SK-N-SH treated with all-trans-retinoic acid at 6 μM for 48 hours (cell line): ENCODE measurements around the gene KIF20B.

Experiments used
- ATAC-seq: fragments of 200-7000 bp; cut with Tn5 transposase; 3 replicates; pipeline ENCODE4 v1.9.1; 2020; ENCODE audit warnings: mild to moderate bottlenecking, moderate library complexity
- ARNTL ChIP-seq: fragments of 450-650 bp; formaldehyde crosslinking; IDR thresholded peaks from 2 replicates; pipeline ENCODE4 v1.5.0; 2020; ENCODE audit warnings: low read depth, mild to moderate bottlenecking, moderate library complexity, borderline replicate concordance
- BACH2 ChIP-seq: fragments of 250-450 bp; sonication (Bioruptor Pico); IDR thresholded peaks from 2 replicates; pipeline ENCODE4 v1.9.0; 2021; ENCODE audit warnings: mild to moderate bottlenecking, borderline replicate concordance
- CSDC2 ChIP-seq: fragments of 250-450 bp; sonication (Bioruptor Pico); IDR thresholded peaks from 2 replicates; pipeline ENCODE4 v1.5.0; 2020; ENCODE audit warnings: mild to moderate bottlenecking, moderate library complexity
- CSRNP3 ChIP-seq: fragments of 250-450 bp; sonication (Bioruptor Pico); IDR thresholded peaks from 2 replicates; pipeline ENCODE4 v1.5.1; 2021; ENCODE audit warnings: mild to moderate bottlenecking, moderate library complexity
- ESRRG ChIP-seq: fragments of 250-450 bp; sonication (Bioruptor Pico); IDR thresholded peaks from 2 replicates; pipeline ENCODE4 v1.6.1; 2021; ENCODE audit warnings: mild to moderate bottlenecking
- ISL1 ChIP-seq: fragments of 250-450 bp; sonication (Bioruptor Pico); IDR thresholded peaks from 2 replicates; pipeline ENCODE4 v2.1.2; 2022; ENCODE audit warnings: mild to moderate bottlenecking, moderate library complexity
- OSR1 ChIP-seq: fragments of 250-450 bp; sonication (Bioruptor Pico); IDR thresholded peaks from 2 replicates; pipeline ENCODE4 v1.8.0; 2022; ENCODE audit warnings: moderate library complexity, mild to moderate bottlenecking, inconsistent platforms
- PPARA ChIP-seq: fragments of 250-450 bp; sonication (Bioruptor Pico); IDR thresholded peaks from 2 replicates; pipeline ENCODE4 v1.5.0; 2020; ENCODE audit warnings: mild to moderate bottlenecking, borderline replicate concordance
- RARB ChIP-seq: fragments of 250-450 bp; sonication (Bioruptor Pico); IDR thresholded peaks from 2 replicates; pipeline ENCODE4 v1.8.0; 2021; ENCODE audit warnings: mild to moderate bottlenecking, moderate library complexity
- SNAI2 ChIP-seq: fragments of 250-450 bp; sonication (Bioruptor Pico); IDR thresholded peaks from 2 replicates; pipeline ENCODE4 v1.5.0; 2020; ENCODE audit warnings: mild to moderate bottlenecking, moderate library complexity
- TCF4 ChIP-seq: fragments of 250-450 bp; sonication (Bioruptor Pico); IDR thresholded peaks from 2 replicates; pipeline ENCODE4 v1.8.0; 2021; ENCODE audit warnings: mild to moderate bottlenecking, moderate library complexity, borderline replicate concordance
- TOX ChIP-seq: fragments of 250-450 bp; sonication (Bioruptor Pico); IDR thresholded peaks from 2 replicates; pipeline ENCODE4 v1.8.0; 2021; ENCODE audit warnings: mild to moderate bottlenecking, moderate library complexity, borderline replicate concordance
- TSHZ2 ChIP-seq: fragments of 250-450 bp; sonication (Bioruptor Pico); IDR thresholded peaks from 2 replicates; pipeline ENCODE4 v1.5.0; 2020; ENCODE audit warnings: mild to moderate bottlenecking, moderate library complexity
- ZC3H10 ChIP-seq: fragments of 250-450 bp; sonication (Bioruptor Pico); IDR thresholded peaks from 2 replicates; pipeline ENCODE4 v1.5.1; 2021; ENCODE audit warnings: mild to moderate bottlenecking, moderate library complexity
- ZFP30 ChIP-seq: fragments of 450-650 bp; formaldehyde crosslinking; IDR thresholded peaks from 2 replicates; pipeline ENCODE4 v1.5.0; 2022; ENCODE audit warnings: mild to moderate bottlenecking, moderate library complexity
- ZNF565 ChIP-seq: fragments of 450-650 bp; formaldehyde crosslinking; conservative IDR thresholded peaks from 2 replicates; pipeline ENCODE4 v1.5.0; 2020; ENCODE audit warnings: low read depth, mild to moderate bottlenecking, moderate library complexity
- ZNF70 ChIP-seq: fragments of 450-650 bp; formaldehyde crosslinking; IDR thresholded peaks from 2 replicates; pipeline ENCODE4 v1.5.0; 2020; ENCODE audit warnings: mild to moderate bottlenecking, moderate library complexity
- ZNF8 ChIP-seq: fragments of 450-650 bp; formaldehyde crosslinking; IDR thresholded peaks from 2 replicates; pipeline ENCODE4 v1.5.0; 2020; ENCODE audit warnings: mild to moderate bottlenecking, moderate library complexity
- TF ChIP-seq, protein P1 (sequence below): fragments of 250-450 bp; sonication (Bioruptor Pico); IDR thresholded peaks from 2 replicates; pipeline ENCODE4 v1.8.0; 2021; ENCODE audit warnings: low read depth, mild to moderate bottlenecking, moderate library complexity, borderline replicate concordance
- TF ChIP-seq, protein P2 (sequence below): fragments of 250-450 bp; sonication (Bioruptor Pico); IDR thresholded peaks from 2 replicates; pipeline ENCODE4 v1.8.0; 2020; ENCODE audit warnings: mild to moderate bottlenecking, moderate library complexity, borderline replicate concordance
- TF ChIP-seq, protein P3 (sequence below): fragments of 250-450 bp; sonication (Bioruptor Pico); IDR thresholded peaks from 2 replicates; pipeline ENCODE4 v1.5.1; 2020; ENCODE audit warnings: low read depth, mild to moderate bottlenecking, moderate library complexity

KIF20B gene

DNA sequence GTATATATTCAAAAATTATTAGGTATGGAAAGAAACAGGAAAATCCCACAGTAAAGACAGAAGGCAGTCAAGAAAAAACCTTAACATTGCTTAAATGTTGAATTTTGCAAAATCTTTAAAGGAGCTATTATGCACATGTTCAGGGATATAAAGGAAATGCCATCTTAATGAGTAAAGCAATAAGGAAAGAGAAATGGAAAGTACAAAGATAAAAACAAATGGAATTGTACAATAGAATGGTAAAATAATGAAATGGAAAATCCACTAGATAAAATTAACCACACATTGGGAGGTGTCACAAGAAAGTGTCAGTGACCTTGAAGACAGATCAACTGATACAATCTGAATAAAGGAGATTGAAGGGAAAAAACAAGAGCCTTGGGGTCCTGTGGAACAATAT is 82.0 kb downstream of the KIF20B start:
- ATAC-seq: no peak
- TF ChIP-seq, protein P1, sequence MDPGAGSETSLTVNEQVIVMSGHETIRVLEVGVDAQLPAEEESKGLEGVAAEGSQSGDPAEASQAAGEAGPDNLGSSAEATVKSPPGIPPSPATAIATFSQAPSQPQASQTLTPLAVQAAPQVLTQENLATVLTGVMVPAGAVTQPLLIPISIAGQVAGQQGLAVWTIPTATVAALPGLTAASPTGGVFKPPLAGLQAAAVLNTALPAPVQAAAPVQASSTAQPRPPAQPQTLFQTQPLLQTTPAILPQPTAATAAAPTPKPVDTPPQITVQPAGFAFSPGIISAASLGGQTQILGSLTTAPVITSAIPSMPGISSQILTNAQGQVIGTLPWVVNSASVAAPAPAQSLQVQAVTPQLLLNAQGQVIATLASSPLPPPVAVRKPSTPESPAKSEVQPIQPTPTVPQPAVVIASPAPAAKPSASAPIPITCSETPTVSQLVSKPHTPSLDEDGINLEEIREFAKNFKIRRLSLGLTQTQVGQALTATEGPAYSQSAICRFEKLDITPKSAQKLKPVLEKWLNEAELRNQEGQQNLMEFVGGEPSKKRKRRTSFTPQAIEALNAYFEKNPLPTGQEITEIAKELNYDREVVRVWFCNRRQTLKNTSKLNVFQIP: no peak
- TF ChIP-seq RARB (CRISPR knock-in tag) (no peak), ZNF565 (CRISPR knock-in tag) (no peak), ISL1 (no peak), TSHZ2 (CRISPR knock-in tag) (no peak), ESRRG (CRISPR knock-in tag) (no peak), SNAI2 (CRISPR knock-in tag) (no peak), OSR1 (CRISPR knock-in tag) (no peak), BACH2 (no peak)

- ATAC-seq: no peak
- TF ChIP-seq ZC3H10 (CRISPR knock-in tag) (no peak), TCF4 (no peak), ZNF70 (CRISPR knock-in tag) (no peak), CSRNP3 (CRISPR knock-in tag) (no peak), CSDC2 (CRISPR knock-in tag) (no peak), BACH2 (no peak), ZFP30 (CRISPR knock-in tag) (no peak), ISL1 (no peak), ARNTL (CRISPR knock-in tag) (no peak), TSHZ2 (CRISPR knock-in tag) (no peak), ZNF565 (CRISPR knock-in tag) (no peak), ZNF8 (CRISPR knock-in tag) (no peak), PPARA (CRISPR knock-in tag) (no peak), TOX (CRISPR knock-in tag) (no peak), ESRRG (CRISPR knock-in tag) (no peak)
- TF ChIP-seq, protein P2, sequence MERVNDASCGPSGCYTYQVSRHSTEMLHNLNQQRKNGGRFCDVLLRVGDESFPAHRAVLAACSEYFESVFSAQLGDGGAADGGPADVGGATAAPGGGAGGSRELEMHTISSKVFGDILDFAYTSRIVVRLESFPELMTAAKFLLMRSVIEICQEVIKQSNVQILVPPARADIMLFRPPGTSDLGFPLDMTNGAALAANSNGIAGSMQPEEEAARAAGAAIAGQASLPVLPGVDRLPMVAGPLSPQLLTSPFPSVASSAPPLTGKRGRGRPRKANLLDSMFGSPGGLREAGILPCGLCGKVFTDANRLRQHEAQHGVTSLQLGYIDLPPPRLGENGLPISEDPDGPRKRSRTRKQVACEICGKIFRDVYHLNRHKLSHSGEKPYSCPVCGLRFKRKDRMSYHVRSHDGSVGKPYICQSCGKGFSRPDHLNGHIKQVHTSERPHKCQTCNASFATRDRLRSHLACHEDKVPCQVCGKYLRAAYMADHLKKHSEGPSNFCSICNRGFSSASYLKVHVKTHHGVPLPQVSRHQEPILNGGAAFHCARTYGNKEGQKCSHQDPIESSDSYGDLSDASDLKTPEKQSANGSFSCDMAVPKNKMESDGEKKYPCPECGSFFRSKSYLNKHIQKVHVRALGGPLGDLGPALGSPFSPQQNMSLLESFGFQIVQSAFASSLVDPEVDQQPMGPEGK (CRISPR knock-in tag): no peak
- TF ChIP-seq, protein P3, sequence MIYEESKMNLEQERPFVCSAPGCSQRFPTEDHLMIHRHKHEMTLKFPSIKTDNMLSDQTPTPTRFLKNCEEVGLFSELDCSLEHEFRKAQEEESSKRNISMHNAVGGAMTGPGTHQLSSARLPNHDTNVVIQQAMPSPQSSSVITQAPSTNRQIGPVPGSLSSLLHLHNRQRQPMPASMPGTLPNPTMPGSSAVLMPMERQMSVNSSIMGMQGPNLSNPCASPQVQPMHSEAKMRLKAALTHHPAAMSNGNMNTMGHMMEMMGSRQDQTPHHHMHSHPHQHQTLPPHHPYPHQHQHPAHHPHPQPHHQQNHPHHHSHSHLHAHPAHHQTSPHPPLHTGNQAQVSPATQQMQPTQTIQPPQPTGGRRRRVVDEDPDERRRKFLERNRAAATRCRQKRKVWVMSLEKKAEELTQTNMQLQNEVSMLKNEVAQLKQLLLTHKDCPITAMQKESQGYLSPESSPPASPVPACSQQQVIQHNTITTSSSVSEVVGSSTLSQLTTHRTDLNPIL: no peak
These were observed 83.7 kb downstream of the KIF20B start for GRCh38 chr10:89785095-89785494.
